BE2C (cell line): ENCODE measurements around the gene TMEM108.

Experiments
- DNase-seq: peaks from one replicate; pipeline ENCODE4 v3.0.0-alpha.2; 2020
- H3K27me3 ChIP-seq: fragments of 250-450 bp; sonication (Bioruptor Pico); 2 replicates; pipeline ENCODE4 v1.5.1; 2020; ENCODE audit warnings: mild to moderate bottlenecking
- H3K36me3 ChIP-seq: fragments of 250-450 bp; sonication (Bioruptor Pico); 2 replicates; pipeline ENCODE4 v1.5.1; 2020; ENCODE audit warnings: mild to moderate bottlenecking
- H3K4me1 ChIP-seq: fragments of 250-450 bp; sonication (Bioruptor Pico); 2 replicates; pipeline ENCODE4 v1.5.1; 2020
- H3K4me3 ChIP-seq: 2 replicates; pipeline ENCODE4 v1.5.1; 2011; ENCODE audit warnings: low read depth, low read length
- H3K9me3 ChIP-seq: fragments of 250-450 bp; sonication (Bioruptor Pico); 2 replicates; pipeline ENCODE4 v1.5.1; 2020
- CTCF ChIP-seq: IDR thresholded peaks from 2 replicates; pipeline ENCODE4 v1.5.1; 2012; ENCODE audit warnings: mild to moderate bottlenecking, low read depth, low read length

Gene TMEM108

DNA sequence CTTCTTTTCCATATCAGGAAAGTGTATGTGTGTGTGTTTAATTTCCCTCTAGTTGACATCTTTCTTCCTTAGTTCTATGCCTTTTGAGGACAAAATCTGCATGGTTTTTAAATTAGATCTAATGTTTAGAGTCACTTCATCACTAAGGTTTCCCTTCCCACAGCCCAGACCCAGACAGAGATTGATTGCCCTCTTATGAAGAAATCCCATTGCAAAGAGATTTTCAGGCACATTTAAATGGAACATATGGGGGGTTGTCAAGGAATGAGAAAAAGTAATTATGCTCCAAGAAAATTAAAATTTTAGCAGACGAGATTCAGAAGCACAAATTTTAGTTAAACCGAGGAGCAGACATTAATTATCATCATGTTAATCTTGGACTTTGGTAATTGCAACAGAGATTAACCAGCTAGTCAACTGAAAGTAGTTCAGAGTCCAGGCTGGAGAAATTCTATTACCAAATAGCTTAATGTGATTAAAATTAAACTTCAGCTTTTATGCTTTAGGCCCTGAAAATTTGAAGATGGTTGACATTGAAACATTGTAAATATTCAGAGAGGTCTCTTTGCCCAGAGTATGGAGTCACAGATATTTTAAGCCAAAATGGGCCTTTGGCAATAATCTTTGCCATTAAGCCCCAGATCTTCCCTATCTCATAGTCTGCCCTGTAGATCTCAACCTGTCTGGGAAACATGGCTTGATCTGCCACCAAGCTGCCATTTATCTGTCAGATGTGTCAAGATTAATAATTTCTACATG lies 143.4 kb downstream of the TMEM108 start:
- peaks cover 3% of the 10 kb centered on the region for H3K36me3 ChIP-seq
- H3K4me1 ChIP-seq = peaks cover 12% of the 10 kb centered on the region
- H3K4me3 ChIP-seq = no peak overlapping the region
- no peak for DNase-seq
- no peaks in the 10 kb centered on the region for H3K9me3 ChIP-seq
- no peaks in the 10 kb centered on the region for H3K27me3 ChIP-seq
- no peak for TF ChIP-seq CTCF

- H3K27me3 ChIP-seq = no peaks in the 10 kb centered on the region
- TF ChIP-seq CTCF = no peak
- no peaks in the 10 kb centered on the region for H3K9me3 ChIP-seq
- H3K4me3 ChIP-seq = no peak overlapping the region
- no peaks in the 10 kb centered on the region; the same call in 1 of the 2 replicates for H3K36me3 ChIP-seq
- peaks cover 24% of the 10 kb centered on the region for H3K4me1 ChIP-seq
- DNase-seq = no peak
Measured at GRCh38 chr3:133187870-133188379, 149.7 kb downstream of the TMEM108 start.

- no peaks in the 10 kb centered on the region for H3K27me3 ChIP-seq
- no peak for DNase-seq
- H3K4me1 ChIP-seq = peaks cover 22% of the 10 kb centered on the region
- peaks cover 3% of the 10 kb centered on the region; the same call in 1 of the 2 replicates for H3K36me3 ChIP-seq
- H3K4me3 ChIP-seq = no peak overlapping the region
- TF ChIP-seq CTCF = no peak
- no peaks in the 10 kb centered on the region for H3K9me3 ChIP-seq
Measured at GRCh38 chr3:133188996-133189395, 150.8 kb downstream of the TMEM108 start.

GRCh38 chr3:133189893-133190292 lies 151.7 kb downstream of the TMEM108 start:
- no peaks in the 10 kb centered on the region for H3K27me3 ChIP-seq
- H3K9me3 ChIP-seq = no peaks in the 10 kb centered on the region
- H3K4me1 ChIP-seq = peaks cover 22% of the 10 kb centered on the region
- H3K36me3 ChIP-seq = peaks cover 3% of the 10 kb centered on the region; the same call in 1 of the 2 replicates
- no peak for DNase-seq
- TF ChIP-seq CTCF = no peak
- no peak overlapping the region for H3K4me3 ChIP-seq

GRCh38 chr3:133191818-133192217 lies 153.6 kb downstream of the TMEM108 start:
- H3K9me3 ChIP-seq = no peaks in the 10 kb centered on the region
- no peak for TF ChIP-seq CTCF
- no peak overlapping the region for H3K4me3 ChIP-seq
- H3K4me1 ChIP-seq = peaks cover 22% of the 10 kb centered on the region
- no peak for DNase-seq
- peaks cover 6% of the 10 kb centered on the region; the same call in 1 of the 2 replicates for H3K36me3 ChIP-seq
- H3K27me3 ChIP-seq = no peaks in the 10 kb centered on the region

GRCh38 chr3:133192363-133192945 lies 154.3 kb downstream of the TMEM108 start:
- H3K4me3 ChIP-seq = no peak overlapping the region
- peaks cover 6% of the 10 kb centered on the region; the same call in 1 of the 2 replicates for H3K36me3 ChIP-seq
- no peak for DNase-seq
- H3K4me1 ChIP-seq = peaks cover 22% of the 10 kb centered on the region
- no peaks in the 10 kb centered on the region for H3K9me3 ChIP-seq
- H3K27me3 ChIP-seq = no peaks in the 10 kb centered on the region
- no peak for TF ChIP-seq CTCF
